Daoy (cell line): ENCODE data around the gene DHRS1. TPM values are rescaled to one million over a fixed set of nuclear protein-coding genes. Genes with fewer than 3 reads are reported as not detected.
A peak's percentile ranks its signal among the peaks of the same experiment; 100 is the strongest.

ENCODE experiments used
- DNase-seq: peaks from one replicate; pipeline ENCODE4 v3.0.0-alpha.2; 2015; ENCODE audit warnings: low read depth
- total RNA-seq: library from RNA; depleted of rRNA; stranded (reverse); fragments of >200 nt; shearing (Covaris generic); gene quantifications from 2 replicates; pipeline ENCODE4 v1.2.3, GENCODE V29; 2014; rRNA removed

Gene DHRS1
- 1.7 and 4.9 TPM in 2 replicates for total RNA-seq

DNA sequence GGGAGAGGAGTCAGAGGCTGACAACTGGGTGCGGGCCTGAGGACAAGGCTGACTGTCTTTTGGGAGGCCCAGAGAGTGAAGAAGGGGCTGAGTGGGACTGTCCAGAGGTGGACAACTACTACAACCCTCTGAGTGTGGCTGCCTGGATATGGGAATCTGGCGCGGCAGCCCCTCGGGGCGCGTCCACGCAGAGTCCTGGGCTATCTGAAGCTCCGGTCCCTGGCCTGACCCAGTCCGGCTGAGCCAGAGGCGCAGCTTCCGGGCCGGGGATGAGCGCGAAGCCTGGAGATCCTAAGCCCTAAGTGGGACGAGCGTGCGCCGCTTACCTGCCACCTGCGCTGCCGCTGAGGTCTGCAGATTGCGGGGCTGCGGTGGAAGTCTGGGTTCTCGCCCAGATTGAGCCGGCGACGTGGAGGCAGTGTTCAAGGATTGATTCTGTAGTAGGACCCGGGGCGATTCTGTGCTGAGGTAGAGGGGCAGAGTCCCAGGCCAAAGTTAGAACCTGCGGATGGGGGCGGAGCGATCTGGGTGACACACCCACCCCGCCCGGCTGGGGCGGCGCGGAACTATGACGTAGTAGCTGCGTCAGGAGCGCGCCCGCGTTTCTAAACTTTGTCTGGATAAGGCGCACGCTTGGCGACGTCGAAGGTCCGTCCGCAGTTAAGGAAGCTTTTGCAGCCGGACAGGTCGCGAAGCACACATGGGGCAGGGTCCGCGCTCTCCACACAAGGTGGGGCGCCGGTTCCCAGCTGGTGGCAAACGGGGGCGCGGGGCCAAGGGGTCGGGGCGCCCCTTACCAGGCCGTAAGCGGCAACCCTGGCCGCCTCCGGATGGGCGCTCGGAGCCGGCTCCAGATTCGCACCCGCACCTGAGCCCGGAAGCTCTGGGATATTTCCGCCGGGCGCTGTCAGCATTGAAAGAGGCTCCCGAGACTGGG, at the start of gene DHRS1, which contains the start of gene NOP9:
DHRS1 (minus strand) TSS at position 526 of the 937 bp plus-strand sequence. CDS start 674 bp downstream, outside the sequence.
NOP9 (plus strand) TSS at position 596 of the 937 bp plus-strand sequence; CDS start at position 701, 105 bp downstream.
- DNase-seq = peak; percentile 92

DNA sequence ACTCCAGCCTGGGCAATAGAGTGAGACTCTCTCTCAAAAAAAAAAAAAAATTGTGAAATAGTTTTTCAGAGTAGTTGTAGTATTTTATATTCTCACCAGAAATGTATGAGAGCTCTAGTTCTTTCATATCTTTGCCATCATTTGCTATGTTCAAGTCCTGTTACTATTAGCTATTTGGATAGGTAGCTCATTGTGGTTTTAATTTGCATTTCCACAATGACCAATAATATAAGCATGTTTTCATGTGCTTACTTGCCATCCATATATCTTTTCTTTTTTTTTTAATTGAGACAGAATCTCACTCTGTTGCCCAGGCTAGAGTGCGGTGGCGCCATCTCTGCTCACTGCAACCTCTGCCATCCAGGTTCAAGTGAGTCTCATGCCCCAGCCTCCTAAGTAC, 48.6 kb upstream of the DHRS1 start:
- no peak for DNase-seq

DNA sequence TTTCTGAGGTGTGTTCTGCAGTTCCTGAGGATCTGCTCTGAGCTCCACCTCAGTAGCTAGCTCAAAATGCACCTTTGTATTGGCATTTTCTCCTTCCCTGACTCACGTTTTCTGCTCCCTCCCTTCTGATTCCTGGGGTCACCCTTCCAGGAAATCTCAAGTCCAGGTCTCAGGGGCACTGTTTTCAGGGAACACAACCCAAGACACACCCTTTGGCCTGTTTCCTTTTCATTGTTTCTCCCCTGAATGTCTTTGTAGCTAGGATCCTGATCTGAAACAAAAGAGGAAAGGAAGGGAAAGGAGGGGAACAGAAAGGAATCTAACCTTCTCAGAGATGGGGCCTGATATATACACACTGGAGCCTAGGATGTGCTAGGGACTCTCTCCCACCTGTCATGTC, 47.6 kb upstream of the DHRS1 start:
- no peak for DNase-seq

DNA sequence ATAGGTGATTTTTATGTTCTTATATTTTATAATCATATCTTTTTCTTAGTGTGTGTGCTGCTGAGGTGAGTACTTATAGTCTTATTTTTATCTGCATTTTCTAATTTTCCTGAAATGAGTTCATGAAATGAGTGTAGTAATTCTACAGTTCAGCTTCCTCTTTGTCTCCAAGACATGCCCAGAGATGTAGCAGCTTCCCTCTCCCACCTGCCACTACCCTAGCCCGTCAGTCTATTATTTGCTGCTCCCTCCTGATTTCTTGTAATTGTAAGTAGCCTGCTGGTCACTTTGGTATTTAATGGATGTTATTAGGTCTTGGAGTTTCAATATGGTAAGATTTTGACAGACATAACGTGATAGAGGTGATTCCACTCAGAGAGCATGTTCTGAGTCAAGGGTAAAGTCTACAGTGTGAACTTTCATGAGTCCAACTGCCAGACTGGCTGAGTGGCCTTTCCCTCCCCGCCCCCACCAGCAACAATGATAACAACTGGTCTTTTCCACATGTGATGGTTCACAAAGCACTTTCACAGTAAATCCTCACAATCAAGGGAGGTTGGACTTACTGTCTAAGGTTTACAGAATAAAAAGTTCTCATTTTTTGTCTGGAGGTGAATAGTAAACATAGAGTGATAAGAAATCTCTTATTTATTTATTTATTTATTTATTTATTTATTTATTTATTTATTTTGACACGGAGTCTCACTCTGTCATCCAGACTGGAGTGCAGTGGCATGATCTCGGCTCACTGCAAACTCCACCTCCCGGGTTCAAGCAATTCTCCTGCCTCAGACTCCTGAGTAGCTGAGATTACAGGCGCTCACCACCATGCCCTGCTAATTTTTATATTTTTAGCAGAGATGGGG, 44.4 kb upstream of the DHRS1 start:
- DNase-seq = no peak

DNA sequence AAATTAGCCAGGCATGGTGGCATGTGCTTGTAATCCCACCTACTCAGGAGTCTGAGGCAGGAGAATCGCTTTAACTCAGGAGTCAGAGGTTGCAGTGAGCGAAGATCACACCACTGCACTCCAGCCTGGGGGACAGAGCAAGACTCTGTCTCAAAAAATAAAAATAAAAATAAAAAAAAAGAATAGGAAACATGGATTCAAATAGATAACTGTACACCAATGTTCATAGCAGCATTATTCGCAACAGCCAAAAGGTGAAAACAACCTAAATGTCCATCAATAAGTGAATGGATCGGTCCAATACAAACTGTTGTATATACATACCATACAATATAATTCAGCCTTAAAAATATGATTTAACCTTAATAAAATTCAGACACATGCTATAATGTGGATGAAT, 43.3 kb upstream of the DHRS1 start:
- no peak for DNase-seq

DNA sequence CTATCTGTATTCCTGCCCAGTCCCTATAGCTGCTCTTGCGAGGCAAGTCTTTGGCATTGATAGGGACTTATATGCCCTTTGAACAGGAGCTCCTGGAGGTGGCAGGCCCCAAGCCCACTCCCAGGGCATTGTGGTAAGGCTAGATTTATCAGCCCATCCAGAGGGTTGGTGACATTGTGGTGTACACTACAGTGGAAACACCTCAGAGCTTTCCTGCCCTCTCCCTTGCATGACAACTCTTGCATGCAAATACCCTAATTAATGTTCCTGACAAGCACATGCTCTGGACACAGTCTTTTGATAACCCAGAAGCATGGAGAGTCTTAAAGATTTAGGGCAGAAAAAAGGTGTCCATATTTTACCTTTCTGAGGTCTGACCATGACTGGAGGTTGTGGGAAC, 41.0 kb upstream of the DHRS1 start:
- DNase-seq = no peak

DNA sequence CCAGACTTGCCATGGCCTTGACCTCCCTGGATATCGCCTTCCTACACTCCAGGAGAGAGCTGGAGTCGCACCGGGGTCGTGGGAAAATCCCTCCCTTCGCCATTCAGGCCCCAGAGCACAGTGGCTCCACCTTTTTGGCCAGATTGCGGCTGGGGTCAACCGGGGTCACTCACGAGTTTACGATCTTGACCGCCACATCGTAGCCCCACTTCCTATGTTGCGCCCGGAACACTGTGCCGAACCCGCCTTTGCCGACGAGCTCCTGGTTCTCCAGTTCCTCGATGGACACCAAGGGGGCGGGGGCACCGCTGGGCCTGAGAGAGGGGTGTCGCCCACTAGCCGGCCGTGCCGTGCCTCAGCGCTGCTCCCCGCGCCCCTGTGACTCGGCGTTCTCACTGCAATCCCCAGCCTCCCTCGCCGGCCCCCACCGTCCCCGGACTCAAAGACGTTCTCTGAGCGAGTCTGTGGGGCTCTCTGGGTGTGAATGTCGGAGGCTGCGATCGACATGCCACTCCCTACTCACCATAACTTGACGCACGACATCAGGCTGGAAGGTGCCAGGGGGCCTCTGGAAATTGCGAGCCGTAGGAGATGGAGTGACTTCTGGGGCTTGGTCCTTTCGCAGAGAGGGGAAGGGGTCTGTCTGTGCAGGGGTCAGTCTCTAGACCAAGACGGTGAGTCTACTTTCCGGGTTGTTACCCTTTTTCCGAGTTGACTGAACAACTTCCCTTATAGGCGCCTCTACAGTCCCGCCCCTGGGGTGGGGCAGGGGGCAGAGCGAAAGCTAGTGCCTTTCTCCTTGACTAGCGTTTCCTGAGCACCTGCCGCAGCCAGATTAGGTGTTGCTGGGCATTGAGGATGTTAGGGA, 39.9 kb upstream of the DHRS1 start, which contains the start of gene RIPK3:
RIPK3 (minus strand) TSS at position 708 of the 868 bp plus-strand sequence; CDS start at position 543, 165 bp downstream.
- no peak for DNase-seq

DNA sequence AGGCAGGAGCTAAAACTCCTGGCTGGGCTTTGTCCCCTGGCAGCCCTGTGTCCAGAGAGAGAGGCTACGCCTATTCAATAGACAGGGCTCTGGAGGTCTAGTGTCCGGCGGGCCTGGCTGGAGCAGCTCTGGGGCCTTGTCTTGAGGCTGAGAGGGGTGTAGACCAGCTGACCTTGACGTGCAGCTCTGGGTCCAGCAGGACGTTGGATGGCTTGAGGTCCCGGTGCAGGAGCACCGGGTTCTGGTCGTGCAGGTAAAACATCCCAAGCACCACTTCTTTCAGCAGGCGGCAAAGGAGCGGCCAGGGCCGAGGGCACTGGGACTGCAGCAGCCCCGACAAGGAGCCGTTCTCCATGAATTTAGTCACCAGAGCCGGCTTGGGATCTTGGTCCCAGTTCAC, 39.3 kb upstream of the DHRS1 start:
- no peak for DNase-seq

DNA sequence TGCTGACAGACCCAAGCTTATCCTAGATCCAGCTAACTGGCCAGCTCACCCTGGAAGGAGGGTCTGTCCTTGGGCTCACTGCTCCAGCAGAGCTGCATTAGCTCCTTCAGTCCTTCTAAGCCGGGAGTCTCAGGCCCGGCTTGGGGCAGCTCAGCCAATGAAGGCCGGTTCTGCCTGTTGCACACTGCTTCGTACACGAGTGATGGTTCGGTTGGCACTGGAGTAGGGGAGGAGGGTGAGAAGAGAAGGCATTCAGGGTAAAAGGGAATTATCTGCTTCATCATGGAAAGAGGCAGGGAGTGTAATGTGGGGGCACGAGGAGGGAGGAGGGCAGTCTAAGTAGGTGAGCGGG, 38.2 kb upstream of the DHRS1 start:
- DNase-seq = no peak

DNA sequence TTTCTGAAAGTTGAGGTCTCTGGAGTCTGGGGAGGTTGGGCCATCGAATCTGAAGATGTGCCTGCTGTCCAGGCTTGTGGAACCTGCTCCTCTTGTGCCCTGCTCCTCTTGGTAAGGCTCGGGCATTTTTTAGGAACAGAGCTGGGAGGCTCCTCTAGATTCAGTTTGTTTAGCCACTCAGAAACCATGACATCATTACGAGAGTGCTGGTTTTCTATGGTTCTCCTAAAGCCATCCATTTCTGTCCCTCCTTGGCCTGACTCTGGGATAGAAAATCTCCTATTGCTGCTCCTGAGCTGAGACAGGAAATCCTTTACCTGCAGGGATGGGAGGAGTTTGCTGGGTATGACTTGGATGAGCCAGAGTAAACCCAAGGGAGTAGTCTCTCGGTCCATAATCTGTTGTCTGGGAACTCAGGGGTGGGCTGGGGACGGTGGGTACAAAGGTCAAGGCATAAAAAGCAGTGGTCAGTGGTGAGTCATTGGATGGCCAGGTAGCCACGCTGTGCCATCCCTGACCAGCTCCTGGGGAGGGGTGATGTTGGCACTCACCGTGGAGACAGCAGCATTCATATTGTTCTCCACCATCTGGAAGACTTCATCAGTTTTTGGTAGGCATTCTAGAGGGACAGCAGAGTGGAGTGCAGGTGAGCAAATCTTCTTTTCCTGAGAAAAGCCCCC, 37.7 kb upstream of the DHRS1 start:
- DNase-seq = no peak

DNA sequence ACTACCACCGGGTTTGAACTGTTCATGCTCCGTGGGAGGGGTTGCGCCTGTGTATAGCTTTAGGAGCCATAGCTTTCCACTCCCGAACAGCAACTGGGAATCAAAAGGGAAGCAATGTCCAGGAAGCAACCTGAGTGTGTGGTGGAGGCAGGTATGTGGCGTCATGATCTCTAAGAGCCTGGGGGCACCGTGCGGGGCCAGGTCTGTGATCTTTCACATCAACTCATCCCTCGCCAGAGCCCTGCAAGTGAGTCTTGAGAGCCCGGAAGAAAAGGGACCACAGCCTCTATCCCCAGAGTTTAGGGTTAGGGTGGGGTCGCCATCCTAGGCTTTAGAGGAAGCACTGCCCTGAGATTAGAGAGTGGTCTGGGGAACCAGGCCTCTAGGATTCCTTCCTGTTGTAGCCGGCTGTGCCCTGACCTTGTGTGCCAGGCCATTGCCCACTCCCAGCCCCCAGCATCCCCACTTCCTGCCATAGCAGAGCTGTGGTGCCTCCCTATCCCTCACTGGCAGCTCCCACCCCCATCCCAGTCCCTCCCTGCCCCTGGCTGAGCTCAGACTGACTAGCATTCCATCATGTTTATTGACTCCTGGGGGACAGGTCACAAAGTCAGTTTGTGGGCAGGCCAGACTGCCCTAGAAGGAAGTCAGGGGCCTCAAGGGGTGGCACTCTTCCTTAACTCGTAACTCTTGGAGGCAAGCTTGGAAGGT, 36.0 kb upstream of the DHRS1 start:
- DNase-seq = no peak

DNA sequence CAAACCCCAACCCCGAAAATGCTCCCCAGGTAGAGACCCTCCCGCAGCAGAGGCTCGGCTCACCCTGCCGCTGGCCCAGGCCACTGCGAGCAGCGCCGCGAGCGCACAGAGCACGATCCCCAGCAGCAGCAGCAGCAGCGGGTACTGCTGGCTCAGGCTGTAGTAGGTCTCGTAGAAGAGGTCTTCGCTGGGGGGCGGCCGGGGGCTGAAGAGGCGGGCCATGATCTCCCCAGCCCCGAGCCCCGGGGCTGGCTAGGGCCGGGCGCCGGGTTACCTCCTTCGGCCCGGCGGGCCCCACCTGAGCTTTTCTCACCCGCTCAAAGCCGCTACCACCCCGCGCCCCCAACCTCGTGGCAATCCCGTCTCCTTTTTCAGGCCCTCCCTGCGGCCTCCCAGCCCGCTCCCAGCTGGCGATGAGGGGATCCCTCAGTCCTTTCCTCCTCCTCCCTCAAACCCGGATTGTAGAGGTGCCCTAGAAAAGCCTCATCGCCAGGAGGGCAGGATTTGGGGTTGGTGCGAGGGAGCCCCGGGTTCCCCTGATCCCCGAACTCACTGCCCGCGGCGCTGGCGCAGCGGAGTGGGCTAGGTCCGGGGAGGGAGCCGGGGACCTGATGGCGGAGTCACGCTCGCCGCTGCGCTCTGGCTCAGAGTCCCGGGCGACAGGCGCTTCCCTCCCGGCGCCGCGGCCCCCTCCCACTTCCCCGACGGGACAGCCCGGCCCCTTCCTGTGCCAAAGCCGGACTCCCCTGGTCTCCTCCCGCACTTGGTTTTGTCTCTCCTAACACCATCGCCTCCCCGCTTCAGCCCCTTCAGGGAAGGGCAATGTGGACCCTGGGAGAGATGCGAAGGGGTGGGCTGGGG, 35.1 kb upstream of the DHRS1 start, which contains the start of gene ADCY4:
ADCY4 (minus strand) TSS at position 641 of the 861 bp plus-strand sequence; CDS start at position 222, 419 bp downstream.
- no peak for DNase-seq

DNA sequence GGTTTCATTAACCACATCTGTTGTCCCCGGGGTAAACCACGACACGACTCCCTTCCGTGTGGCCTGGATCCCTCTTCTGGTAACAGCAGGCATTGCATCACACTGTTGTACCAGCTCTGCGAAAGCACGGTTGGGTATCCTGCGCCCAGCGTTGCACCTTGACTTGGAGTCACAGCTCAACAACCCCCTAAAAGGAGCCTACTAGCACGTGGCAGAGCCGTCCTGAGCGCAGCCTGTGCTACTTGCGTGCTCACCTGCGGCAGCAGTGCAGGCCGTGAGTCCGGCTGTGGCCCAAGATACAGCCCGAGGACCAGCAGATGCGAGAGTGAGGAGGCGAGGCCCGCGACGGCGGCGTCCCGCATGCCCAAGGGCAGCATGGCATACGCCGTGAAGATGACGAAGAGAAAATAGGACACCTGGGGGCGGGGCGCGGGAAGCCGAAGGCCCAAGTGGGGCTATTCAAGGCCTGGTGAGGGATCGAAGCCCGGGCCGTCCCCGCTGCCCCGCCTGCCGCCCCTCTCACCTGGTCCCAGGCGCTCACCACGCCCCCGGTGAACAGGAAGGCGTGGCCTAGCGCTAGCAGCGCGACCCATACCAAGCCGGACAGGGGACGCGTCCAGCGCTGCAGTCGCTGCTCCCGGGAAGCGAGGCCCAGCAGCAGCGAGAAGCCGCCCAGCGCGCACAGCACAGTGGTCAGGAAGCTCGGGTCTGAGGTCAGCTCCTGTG, 32.9 kb upstream of the DHRS1 start:
- peak; percentile 73 for DNase-seq

DNA sequence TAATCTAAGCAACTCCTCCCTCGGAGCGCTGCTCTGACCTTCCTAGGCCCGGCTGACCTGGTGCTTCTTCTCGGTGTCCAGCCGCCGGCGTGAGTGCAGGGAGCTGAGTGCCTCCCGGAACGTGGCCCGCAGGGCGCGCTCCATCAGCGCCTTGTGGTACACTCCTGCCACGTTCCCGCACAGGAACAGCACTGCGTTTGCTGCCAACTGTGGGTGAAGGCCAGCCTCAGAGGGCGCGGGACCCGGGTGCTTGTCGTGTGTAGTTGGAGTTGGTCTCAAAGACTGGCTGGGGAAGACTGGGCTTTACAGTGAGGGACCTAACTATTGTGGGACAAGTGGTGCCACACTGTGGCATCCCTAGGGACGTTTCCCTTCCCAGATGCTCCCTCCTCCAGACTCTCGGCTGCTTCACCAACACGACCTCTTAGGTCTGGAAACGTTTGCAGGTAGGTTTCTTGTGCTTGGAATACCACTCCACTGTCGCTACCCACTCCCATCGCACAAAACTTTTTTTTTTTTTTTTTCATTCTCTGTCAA, 32.2 kb upstream of the DHRS1 start:
- no peak for DNase-seq

DNA sequence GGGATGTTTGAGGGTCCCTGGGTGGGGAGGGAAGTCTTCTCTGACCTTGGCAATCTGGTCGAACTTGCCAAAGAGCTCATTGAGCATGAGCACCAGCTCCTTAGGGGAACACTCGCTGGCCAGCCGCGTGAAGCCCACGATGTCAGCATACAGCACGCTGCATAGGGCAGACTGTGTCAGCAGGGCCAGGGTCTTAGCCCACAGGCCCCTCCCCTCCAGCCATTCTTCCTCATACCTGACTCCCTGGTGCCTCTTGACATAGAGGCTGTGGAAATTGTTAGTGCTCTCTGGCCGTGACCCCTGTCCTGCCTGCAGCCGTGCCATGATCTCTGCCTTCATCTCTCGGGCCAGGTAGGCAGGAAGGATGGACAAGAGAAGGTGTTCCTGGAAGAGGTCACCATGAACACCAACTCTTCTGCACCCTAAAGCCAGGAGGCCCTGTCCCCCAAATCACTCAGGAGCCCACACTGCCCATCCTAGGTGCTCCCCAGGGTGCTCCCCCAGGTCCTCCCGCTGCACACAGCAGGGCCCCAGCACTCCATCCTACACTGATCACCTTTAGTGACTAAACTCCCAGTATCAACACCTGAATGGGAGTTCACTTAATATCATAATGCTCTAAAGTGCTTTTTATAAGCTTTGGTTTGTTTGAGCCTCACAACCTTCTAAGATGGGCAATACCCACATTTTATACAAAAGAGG, 31.5 kb upstream of the DHRS1 start:
- no peak for DNase-seq

DNA sequence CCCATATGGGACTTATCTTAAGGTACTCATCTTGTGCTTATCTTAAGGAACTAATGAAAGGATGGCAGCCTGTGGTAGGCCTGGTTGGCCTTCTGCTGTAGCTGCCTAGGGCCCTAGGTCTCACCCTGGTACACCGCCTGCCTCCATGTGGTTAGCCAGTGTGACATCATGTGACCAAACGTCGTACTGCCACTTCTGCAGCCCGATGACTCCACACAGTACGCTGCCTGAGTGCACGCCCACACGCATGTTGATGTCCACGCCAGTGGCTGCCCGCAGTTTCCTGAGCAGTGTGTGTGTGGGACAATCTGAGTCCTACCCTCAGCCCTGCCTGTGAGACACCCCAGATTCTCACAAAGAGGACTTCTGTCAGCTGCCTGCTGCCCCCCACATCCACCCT, 30.2 kb upstream of the DHRS1 start:
- DNase-seq = no peak

DNA sequence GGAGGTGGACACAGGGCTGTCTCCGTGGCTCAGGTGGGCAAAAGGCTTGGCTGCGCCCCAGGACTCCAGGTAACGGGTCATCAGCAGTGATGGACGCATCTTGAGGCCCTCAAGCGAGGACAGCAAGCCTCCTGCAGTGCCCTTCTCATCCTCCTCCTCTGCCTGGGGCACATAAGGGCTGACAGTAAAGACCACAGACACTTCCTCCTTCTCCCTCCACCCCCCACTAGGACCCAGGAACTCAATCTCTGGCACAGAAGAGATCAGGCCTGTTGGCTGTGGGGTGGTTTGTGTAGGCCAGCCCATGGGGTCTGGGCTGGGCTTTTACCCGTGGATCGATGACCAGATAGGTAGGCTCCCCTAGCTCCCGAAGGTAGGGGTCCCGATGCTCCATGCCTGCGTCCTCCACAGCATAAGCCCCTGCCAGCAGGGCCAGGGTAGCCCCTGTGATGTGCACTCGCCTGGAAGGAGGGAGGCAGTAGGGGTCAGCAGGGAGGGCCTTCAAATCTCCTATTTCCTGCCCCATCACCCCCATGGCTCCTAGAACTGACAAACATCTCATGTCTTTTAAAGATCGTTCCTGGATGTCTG, 29.6 kb upstream of the DHRS1 start:
- no peak for DNase-seq
